CD1c-positive myeloid dendritic cell (primary cell): ENCODE measurements around the gene HAPLN1.

Experiments
- DNase-seq: peaks from one replicate; pipeline ENCODE4 v3.0.0-alpha.2; 2016; ENCODE audit errors: extremely low spot score

The HAPLN1 gene

DNA sequence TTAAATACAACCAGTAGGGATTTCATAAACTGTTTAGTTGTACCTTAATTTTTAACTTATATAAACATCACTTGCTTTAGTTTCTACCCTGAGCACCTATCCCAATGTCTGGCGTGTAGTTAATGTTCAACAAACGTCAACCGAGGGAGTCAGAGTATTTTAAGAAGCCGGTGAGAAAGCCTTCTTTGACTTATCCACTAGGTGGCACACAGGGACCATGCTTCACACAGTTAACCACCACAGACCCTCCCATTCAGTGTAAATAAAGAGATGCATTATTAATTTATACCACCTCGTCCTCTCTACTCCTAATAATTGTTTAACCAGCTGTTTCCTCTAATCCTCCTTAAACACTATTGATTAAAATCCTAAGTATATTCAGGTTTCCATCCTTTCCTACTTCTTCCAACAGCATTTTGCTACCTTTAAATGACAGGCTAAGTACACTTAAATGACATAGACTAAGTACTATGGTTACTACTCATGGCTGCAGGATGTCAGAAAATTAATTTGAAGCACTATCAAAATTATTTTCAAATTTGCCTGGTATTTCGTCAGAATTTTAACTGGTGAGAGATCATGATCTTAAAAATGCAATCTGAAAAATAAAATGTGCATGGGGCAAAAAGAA lies 2.3 kb downstream of the HAPLN1 start:
- DNase-seq, result peak; percentile 62

DNA sequence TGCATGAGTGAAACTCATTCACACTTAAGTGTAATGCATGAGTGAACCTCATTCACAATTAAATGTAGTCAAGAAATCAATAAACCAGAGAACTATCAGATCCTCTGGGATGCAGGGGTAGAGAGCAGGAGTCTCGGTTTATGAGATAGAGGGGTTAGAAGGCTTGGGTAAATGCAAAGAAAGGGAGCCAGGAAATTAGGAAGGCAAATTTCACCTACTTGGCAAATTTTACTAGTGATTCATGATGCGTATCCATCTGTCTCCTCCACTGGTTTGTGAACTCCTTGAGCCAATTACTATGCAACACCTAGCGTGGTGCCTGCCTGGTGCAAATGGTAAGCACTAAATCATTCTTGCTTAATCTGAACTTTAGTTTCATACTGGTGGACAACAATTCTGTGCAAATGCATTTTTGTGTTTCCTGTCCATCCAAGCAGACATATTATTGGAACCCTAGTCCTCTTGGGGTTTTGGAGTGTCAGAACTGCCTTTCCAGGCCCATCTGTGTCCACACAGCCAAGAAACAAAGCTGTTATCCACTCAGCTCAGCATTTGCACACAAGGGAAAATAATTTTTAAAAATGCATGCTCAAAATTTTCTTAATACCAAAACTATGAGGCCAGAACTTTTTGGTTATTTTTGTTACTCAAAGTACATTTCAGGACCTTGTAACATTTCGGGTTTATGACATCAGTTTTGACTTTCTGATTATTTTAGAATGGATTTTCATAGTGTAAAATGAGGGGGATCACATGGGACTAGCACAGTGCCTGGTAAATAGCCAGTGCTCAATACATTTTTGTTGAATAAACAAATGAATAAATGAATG lies 5.2 kb downstream of the HAPLN1 start:
- no peak for DNase-seq

DNA sequence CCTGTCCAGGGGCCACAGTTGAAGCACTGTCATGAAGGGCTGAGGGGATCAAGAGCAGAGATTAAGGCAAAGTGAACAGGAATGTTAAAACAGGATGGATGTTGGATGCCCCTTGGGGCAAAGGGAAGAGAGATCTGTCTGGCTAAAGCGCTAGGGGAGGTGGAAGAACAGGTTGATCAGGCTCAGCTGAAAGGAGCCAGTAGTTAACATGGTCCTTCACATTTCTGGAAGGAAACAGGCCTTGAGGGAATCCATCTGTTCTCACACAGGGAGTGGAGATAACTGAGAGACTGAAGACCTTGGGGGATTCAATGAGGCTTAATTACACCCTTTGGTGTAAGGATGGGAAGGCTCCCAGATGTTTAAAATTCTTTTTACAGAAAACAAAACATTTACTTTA lies 5.8 kb downstream of the HAPLN1 start:
- no peak for DNase-seq

DNA sequence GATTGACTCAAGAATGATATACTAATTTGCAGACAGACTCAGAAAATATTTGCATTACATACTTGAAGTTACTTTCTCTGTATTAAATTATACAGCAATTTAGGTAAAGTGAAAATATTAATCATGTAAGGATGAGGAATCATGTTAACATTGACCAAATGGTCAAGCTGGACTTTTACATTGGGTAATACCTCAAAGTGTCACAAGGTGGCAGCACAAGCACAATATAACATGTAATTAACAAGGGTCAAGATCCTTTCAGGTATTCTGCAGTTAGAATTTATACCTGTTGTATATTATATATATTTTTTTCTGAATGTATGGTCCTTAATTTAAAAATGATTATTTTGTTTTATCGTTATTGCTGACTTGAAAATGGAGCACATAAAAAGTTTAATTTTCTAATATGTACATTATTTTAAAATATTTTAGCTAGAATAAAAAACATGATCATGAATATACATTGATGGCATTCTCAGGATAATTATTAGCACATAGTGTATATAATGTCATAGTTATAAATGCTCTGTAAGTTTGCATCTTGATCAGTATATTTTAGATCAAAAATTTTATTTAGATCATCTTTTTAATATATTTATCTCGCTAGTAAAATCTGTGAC lies 8.6 kb downstream of the HAPLN1 start:
- DNase-seq, result peak; percentile 54

DNA sequence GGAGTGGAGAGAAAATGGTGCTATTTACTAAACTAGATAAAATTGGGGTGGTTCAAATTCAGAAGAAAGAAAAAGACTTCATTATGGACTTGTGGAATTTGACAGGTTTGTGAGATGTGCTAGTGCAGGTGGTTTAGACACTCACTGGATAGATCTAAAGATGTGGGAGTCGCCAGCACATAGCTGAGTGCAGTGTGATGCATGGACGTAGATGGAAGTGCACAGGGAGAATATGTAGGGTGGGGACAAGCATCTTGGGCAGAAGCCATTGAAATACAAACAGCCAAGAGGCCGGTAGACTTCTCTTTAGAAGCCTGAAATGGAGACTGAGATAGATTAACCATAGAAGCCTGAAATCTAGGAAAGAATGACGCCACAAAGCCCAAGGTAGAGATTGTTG lies 10.7 kb downstream of the HAPLN1 start:
- DNase-seq, result no peak

DNA sequence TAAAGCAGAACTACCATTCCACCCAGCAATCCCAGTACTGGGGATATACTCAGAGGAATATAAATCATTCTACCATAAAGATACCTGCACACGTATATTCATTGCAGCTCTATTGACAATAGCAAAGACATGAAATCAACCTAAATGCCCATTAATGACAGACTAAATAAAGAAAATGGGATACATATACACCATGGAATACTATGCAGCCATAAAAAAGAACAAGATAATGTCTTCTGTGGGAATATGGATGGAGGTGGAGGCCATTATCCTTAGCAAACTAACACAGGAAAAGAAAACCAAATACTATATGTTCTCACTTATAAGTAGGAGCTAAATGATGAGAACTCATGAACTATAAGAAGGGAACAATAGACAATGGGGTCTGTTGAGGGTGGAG lies 12.5 kb downstream of the HAPLN1 start:
- no peak for DNase-seq

DNA sequence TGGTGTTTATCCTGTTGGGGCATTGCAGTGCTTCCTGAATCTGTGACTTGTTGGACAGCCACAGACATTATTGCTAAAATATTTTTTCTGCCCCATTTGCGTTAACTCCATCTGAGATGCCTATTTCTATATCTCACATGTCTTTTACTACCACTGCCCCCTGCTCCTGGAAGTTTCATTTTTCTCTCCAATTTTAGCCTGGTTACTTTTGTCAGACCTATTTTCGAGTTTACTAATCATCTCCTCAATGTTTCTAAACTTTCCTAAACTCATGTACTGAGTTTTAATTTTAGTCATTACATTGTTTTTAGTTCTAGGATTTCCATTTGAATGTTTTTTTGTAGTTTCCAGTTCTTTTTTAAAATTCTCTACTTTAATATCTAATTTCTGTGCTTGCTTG lies 17.6 kb downstream of the HAPLN1 start:
- no peak for DNase-seq

DNA sequence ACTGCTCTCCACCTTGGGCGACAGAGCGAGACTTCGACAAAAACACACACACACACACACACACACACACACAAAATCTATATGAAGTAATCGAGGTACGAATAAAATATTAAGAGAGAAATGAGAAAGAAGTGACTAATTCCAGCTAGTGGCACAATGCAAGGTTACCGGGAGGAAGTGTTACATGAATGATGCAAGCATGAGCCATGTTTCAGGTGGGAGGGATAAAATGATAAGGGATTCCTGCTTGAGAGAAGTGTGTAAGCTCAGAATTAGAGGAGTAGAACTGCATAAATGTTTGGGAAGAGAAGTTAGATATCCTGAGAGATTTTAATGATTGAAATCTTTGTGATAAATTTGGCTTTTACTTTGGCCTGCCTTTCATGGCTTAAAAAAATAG lies 18.8 kb downstream of the HAPLN1 start:
- no peak for DNase-seq

DNA sequence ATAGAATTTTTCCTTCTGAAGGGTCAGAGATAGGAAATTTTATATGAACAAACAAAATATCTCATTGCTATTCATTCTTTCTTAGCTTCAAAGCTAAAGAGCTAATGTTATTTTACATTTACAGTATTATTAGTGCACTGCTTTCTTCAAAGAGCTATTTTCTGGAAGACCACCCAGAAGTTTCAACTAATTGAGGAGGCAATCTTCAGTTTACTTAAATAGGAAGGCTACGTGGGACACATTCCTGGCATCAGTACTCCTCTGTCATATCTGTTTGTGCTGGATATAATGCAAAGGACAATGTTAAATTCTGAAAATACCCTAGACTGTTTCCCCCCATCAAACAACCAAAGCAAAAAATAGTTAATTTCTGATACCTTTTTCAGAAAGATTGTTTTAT lies 30.8 kb downstream of the HAPLN1 start:
- DNase-seq, result no peak

DNA sequence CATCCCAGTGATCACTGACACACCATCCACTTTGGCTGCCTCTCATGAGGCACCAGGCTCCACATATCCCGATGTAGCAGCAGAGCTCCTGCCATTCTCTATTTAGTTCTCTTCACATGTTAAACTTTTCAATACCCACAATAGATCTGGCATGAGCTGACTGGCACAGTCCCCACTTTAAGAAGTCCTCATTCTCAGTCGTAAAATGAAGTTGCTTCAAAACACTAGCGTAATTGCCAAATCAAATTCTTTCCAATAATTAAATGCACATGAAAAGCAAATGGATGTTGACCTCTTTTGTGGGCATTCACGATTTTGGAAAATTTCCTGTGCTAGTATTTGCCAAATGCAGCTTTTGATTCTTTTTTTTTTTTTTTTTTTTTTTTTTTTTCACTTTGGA lies 32.4 kb downstream of the HAPLN1 start:
- DNase-seq, result no peak

DNA sequence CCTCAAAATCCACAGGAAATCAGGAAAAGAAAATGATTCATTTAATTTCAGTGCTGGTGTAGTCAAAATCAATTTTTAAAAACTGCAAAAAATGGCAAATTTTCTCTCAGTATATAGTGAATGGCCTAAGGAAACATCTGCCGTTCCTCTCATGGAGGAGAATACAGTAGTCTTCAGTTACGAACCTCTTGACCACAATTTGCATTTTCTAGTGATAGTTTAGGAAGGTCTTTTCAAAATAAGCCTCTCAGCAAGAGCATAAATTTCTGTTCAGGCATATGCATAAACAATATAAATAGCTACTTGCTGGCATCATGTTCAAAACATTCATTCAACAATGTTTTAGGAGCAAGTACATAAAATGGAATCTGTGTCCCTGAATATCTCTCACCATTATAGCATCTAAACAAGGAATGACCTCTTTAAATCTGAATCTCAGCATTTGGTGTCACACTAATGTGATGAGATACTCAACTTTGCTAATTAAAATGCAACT lies 33.5 kb downstream of the HAPLN1 start:
- DNase-seq, result no peak

DNA sequence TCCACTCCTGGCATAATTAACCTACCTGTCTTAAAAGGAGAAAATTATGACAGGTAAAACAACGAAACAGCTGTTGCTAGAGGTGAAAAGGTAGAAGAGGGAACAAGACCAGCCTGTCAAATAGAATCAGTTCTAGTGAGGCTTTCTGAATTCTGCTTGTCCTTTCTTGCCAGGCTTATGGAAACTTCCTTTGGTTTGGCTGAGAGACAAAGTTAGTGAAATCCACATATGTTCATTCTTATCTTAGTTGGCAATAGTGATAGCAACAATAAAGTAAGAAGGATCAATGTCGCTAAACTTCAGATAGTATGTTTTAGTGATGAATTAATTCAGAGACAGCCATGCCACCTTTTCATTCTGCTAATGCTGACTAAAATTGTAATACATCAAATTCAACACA lies 34.4 kb downstream of the HAPLN1 start:
- DNase-seq, result no peak

DNA sequence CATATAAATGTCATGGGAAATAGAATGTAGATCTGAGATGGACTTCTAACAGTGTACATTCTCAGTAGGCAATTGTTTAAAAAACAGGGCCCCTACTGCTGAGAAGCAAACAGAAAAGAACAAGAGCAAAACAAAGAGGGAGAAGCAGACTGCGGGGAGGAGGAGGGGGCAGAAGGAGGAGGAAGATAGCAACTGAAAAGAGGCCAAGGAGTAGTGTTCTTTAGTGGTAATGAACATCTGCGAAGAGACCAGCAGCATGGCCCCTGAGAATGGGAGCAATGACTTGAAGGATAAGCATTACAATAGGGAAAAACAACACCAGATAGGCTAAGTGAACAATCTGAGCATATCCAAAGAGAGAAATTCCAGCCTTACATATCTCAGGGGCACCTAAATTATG lies 36.8 kb downstream of the HAPLN1 start:
- DNase-seq, result no peak

DNA sequence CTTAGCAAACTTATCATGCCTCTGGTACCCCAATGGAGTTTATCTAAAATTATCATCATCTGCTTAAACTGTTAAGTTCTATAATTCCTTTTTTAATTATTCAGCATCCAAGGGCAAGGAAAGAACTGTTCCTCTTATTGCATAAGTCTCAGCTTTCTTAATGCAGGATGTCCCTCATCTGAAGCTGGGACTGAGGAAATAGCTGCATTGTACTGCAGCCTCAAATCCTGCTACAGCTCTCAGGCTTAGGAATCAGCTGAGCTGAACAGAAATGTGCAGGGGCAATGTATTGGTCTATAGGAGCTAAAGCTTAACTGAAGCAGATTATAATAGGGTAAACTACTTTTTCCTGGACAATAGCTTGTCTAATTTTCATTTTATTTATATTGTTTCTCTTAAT lies 48.0 kb downstream of the HAPLN1 start:
- no peak for DNase-seq

DNA sequence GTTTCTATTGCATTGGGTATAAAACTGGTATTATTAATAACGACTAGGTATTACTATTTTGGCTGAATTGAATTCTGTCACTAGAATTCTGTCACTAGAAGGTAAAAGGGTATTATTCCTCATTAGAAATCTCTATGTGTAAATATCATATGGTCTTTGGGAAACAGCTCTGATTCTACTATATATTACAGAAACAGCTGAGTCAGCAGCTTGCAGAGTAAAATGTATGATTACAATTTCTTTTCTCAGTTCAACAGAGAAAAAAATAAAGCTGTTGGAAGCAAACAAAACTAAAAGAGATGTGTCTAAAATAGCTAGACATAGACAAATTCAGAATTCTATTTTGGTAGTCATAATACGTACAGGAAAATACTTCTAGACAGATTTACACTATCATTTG lies 48.5 kb downstream of the HAPLN1 start:
- no peak for DNase-seq

DNA sequence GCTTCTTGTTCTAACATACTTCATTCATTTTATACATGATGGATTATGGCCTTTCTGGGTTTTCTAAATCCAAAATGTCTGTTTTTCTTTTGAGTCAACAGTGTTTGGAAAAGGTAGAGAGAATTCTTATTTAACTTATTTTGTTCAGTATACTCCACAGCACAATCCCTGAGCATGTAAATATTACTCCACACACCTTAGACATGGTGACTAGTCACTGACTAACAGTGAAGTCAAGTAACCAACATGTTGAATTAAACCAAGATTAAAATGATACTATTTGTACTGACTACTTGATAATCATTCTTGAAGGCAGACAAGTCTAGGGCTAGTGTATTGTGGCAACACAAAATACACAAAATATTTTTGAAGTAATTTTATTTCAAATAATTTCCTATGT lies 55.0 kb downstream of the HAPLN1 start:
- no peak for DNase-seq

DNA sequence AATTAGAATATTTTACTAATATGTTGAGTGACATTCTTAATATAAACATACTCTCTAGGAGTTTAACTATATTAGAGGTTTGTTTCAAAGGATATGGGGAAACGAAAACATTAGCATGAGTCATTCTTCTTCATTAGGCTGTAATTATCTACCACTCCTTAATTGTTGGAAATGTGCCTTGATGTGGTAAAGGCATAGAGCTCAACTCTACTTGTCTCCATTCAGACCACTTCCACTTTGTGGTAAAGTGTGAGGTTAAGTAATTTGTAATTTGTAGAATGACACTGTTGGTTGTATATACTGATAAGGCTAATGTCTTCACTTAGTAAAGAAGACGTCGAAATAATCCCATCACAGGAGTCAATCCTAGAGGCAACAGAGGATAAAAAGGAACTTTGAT lies 58.1 kb downstream of the HAPLN1 start:
- no peak for DNase-seq

DNA sequence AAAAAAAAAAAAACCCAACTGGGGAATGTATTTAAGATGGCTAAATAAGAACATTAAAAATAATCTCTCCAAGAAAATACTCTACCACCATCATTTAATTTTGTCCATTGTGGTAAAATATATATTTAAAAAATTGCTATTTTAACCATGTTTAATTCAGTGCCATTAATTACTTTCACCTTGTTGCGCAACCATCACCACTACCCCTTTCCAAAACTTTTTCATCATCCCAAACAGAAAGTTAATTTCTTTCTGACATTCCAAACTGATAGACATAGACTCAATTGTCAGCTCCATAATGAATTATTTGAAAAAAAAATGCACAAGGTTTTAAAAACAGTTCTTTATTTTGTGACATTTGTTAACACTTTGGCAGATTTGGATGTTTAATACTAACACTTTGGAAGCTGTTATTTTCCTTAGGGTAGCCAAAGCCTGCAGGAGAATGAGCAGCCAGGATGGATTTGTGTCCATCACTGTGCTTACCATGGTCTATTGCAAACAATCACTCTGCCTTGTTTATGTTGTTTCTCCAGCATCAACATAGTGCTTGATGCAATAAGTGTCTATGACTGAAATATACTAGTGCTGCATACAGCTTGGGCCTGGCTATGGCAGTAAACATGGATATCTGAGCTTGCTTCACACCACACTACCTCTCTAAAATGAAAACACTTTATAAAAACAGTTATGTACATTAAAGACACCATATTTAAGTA lies 62.7 kb downstream of the HAPLN1 start:
- no peak for DNase-seq

DNA sequence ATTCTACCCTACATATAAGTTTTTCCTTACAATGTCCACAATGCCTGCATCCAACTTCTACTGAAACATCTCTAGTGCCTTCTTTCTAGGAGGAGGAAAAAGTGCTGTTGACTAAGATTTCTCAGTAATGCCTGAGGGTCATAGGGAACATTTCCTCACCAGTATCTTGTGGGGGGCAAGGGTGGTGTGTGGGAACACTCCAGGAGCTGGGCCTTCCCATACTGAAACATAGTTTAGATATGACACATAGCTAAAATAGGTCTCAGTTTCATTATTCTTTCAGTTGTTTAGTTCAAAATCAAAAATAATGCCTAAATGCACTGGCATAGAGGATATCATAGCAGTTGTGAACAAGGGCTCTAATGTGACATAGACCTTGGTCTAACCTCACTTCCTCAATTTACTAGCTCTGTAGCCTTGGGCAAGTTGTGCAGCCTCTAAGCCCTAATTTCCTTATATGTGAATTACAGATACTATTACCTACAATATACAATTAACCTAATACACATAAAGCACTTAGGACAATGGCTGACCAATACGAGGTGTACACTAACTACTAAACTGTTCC lies 66.1 kb downstream of the HAPLN1 start:
- DNase-seq, result no peak

DNA sequence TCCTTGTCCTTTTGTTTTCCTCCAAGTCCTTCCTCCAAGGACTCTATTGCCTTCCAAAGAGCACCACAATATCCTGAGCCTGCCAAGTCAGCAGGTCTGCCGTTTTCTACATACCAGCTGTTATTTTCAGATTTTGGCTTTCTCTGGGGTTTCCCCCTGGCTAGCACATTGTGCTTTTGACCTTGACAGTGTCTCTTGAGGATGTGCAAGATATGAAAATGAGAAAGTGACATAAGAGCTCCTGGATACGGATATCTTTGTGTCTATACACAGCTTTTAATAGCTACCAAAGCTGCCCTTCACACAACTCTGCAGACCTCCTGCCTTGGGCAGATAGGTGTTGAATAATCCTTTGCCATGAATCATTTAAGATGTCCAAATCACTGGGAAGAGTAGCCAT lies 67.0 kb downstream of the HAPLN1 start:
- no peak for DNase-seq

DNA sequence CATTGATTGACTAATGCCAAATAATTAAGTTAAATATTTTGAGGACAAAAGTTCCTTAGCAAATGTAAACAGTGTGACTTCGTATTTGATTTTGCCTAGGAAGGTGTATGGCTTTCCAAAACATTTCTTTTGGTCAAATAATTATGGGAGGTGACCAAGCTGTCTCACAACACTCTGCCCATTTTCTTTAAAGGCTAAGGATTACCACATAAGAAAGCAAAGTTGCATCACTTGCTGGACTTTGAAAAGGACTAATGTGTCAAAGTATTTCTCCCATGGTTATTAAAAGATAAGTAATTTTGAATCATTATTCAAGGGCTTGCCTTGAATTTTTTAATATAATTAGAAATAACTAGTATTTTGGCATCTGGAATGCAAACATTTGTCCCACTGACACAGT lies 74.7 kb downstream of the HAPLN1 start:
- no peak for DNase-seq

DNA sequence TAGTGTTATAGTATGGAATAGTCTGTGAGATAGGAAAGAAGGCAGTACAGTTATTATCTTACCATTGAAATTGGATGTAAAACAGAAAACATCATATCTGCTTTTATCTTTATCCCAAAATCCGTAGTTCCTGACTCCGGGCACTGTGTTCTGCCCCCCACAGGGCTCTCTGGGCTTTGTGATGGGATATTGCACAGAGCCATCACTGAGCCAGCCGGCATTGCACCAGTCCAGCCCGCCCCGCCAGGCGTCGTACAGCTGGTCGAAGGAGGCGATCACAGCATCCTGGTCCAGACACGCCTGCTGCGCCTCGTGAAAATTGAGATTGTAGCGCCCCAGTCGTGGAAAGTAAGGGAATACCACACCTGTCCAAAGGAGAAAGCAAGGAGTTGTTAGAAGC lies 76.4 kb downstream of the HAPLN1 start:
- no peak for DNase-seq
